Activated T-helper 17 cell treated with anti-CD3 and anti-CD28 coated beads, Interleukin-2, amount 50 U/mL, for 72 hours (primary cell): ENCODE results near the gene TRERF1. TPM values are rescaled to one million over a fixed set of nuclear protein-coding genes. Genes with fewer than 3 reads are reported as not detected.
"Not testable (repeated sequence)": the region's sequence is repeated elsewhere in the genome, so short reads cannot be mapped to it uniquely, and the experiment has no call there.

ENCODE experiments used
- ATAC-seq: fragments of 150-1000 bp; cut with Tn5 transposase; replicated peaks from 2 replicates; pipeline ENCODE4 v1.10.0; 2021; ENCODE audit warnings: mild to moderate bottlenecking, moderate library complexity
- H3K27ac Mint-ChIP-seq: one replicate; pipeline ENCODE4 v1.8.0; 2022; ENCODE audit warnings: mixed read lengths
- H3K27me3 Mint-ChIP-seq: one replicate; pipeline ENCODE4 v1.8.0; 2022; ENCODE audit warnings: mixed read lengths
- H3K36me3 Mint-ChIP-seq: one replicate; pipeline ENCODE4 v1.8.0; 2022; ENCODE audit warnings: low read depth, mild to moderate bottlenecking, mixed read lengths
- H3K4me1 Mint-ChIP-seq: one replicate; pipeline ENCODE4 v1.8.0; 2022; ENCODE audit warnings: mixed read lengths
- H3K4me3 Mint-ChIP-seq: one replicate; pipeline ENCODE4 v1.8.0; 2022; ENCODE audit warnings: mild to moderate bottlenecking, mixed read lengths
- H3K9me3 Mint-ChIP-seq: one replicate; pipeline ENCODE4 v1.8.0; 2022; ENCODE audit warnings: mixed read lengths
- total RNA-seq, 2 donors: library from RNA; stranded (reverse); gene quantifications; one replicate each; pipeline ENCODE4 v1.2.3, GENCODE V29; 2022

Gene TRERF1
- total RNA-seq, 2 donors from 2014 or later = 16.6 to 32.4 TPM

DNA sequence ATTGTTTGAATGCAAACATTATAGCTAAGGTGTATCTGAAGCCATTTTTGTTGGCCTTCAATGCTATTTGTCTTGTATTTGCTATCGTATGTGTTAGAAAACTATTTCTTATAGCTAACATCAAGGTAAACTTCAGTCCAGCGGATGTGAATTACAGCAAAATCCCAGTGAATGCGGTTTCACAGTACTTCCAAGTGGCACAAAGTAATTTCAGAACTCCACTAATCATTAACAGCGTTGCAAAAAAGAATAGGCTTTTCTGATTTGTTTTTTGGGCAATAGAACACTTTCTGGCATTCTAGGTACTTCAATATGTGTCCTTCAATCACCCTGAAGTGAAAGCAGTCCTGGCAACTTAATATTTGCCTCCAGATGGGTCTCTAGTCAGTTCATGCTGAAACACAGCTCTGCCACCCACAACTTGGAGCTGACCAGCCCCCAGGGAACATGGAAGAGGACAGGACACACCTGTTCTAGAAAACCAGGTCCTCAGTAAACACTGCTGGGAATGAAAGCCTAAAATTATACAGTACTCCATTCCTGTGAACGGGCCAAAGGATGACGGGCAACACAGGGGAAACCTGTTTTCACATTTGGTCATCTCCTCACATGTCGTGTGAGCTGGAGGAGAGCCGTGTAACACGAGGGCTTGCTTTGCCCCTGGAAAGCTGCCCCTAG, 224.4 kb downstream of the TRERF1 start:
- peaks cover 6% of the 10 kb centered on the region for H3K4me1 Mint-ChIP-seq
- H3K9me3 Mint-ChIP-seq = no peaks in the 10 kb centered on the region
- no peak for ATAC-seq
- no peaks in the 10 kb centered on the region for H3K27me3 Mint-ChIP-seq
- no peak overlapping the region for H3K4me3 Mint-ChIP-seq
- peaks cover 23% of the 10 kb centered on the region for H3K36me3 Mint-ChIP-seq
- H3K27ac Mint-ChIP-seq = no peak overlapping the region

DNA sequence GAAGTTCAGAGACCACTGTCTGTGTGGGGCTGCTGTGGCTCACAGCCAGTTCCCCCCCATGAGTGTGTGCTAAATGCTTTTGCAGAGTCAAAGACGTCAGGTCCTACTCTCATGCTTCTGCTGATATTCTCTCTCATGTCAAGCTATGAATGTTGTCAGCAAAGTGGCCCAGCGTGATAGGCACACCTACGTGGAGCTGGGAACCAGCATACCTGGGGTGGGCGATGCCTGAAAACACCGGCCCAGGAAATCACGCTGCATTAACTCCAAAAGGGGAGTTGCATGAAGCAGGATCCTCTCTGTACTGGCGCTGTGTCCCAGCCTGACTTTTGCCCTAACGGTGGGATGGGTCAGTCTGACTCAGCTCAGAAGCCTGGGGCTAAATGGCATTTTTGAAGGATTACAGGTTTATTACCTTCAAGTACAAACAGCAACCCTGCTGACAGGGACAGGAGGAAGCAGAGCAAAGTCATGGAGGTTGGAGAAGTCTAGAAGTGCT, 225.0 kb downstream of the TRERF1 start:
- no peak overlapping the region for H3K27ac Mint-ChIP-seq
- no peaks in the 10 kb centered on the region for H3K9me3 Mint-ChIP-seq
- H3K4me3 Mint-ChIP-seq = no peak overlapping the region
- no peak for ATAC-seq
- peaks cover 17% of the 10 kb centered on the region for H3K36me3 Mint-ChIP-seq
- H3K27me3 Mint-ChIP-seq = no peaks in the 10 kb centered on the region
- peaks cover 6% of the 10 kb centered on the region for H3K4me1 Mint-ChIP-seq

GRCh38 chr6:42226161-42226611, 225.5 kb downstream of the TRERF1 start:
- peaks cover 6% of the 10 kb centered on the region for H3K4me1 Mint-ChIP-seq
- no peak overlapping the region for H3K4me3 Mint-ChIP-seq
- peaks cover 17% of the 10 kb centered on the region for H3K36me3 Mint-ChIP-seq
- no peaks in the 10 kb centered on the region for H3K9me3 Mint-ChIP-seq
- H3K27me3 Mint-ChIP-seq = no peaks in the 10 kb centered on the region
- no peak for ATAC-seq
- H3K27ac Mint-ChIP-seq = no peak overlapping the region

DNA sequence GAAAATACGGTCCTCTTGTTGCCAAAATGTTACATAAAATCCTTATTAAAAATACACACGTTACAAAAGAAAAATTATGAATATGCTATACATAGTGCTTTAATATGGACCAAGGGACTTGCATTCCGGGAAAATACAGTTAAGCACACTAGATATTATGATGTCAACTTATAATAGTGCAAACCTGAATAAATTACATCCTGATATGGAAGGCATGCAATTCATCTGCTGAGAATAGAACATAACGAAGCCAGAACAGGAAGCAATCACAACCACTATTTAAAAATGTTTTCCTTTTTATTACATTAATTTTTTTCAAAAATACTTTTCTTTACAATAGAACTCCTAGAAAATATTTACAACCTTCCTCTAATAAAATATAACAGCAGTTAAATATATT, 226.3 kb downstream of the TRERF1 start:
- Mint-ChIP-seq H3K9me3 (no peaks in the 10 kb centered on the region), H3K36me3 (peaks cover 17% of the 10 kb centered on the region), H3K4me1 (peaks cover 10% of the 10 kb centered on the region), H3K27ac (no peak overlapping the region), H3K4me3 (no peak overlapping the region), H3K27me3 (no peaks in the 10 kb centered on the region)
- ATAC-seq = no peak

- Mint-ChIP-seq H3K4me1 (peaks cover 10% of the 10 kb centered on the region), H3K4me3 (peak overlapping the region; percentile 63), H3K27me3 (no peaks in the 10 kb centered on the region), H3K36me3 (peaks cover 17% of the 10 kb centered on the region), H3K27ac (peak overlapping the region; percentile 41), H3K9me3 (no peaks in the 10 kb centered on the region)
- no peak for ATAC-seq
Observed at GRCh38 chr6:42225029-42225339, 226.7 kb downstream of the TRERF1 start.

GRCh38 chr6:42224222-42225028, 227.3 kb downstream of the TRERF1 start:
- Mint-ChIP-seq H3K27ac (peak overlapping the region; percentile 41), H3K4me3 (peak overlapping the region; percentile 63), H3K36me3 (peaks cover 17% of the 10 kb centered on the region), H3K4me1 (peaks cover 10% of the 10 kb centered on the region), H3K27me3 (no peaks in the 10 kb centered on the region), H3K9me3 (no peaks in the 10 kb centered on the region)
- ATAC-seq = peak; percentile 100

- no peak overlapping the region for H3K4me3 Mint-ChIP-seq
- no peaks in the 10 kb centered on the region for H3K27me3 Mint-ChIP-seq
- peaks cover 10% of the 10 kb centered on the region for H3K4me1 Mint-ChIP-seq
- H3K9me3 Mint-ChIP-seq = no peaks in the 10 kb centered on the region
- peaks cover 7% of the 10 kb centered on the region for H3K36me3 Mint-ChIP-seq
- no peak overlapping the region for H3K27ac Mint-ChIP-seq
- no peak for ATAC-seq
Observed at GRCh38 chr6:42222448-42222847, 229.3 kb downstream of the TRERF1 start.

GRCh38 chr6:42221546-42221945, 230.2 kb downstream of the TRERF1 start:
- ATAC-seq = no peak
- Mint-ChIP-seq H3K9me3 (no peaks in the 10 kb centered on the region), H3K4me3 (no peak overlapping the region), H3K4me1 (peaks cover 10% of the 10 kb centered on the region), H3K27me3 (no peaks in the 10 kb centered on the region), H3K36me3 (peaks cover 6% of the 10 kb centered on the region), H3K27ac (peak overlapping the region; percentile 63)

- H3K9me3 Mint-ChIP-seq = no peaks in the 10 kb centered on the region
- peaks cover 10% of the 10 kb centered on the region for H3K4me1 Mint-ChIP-seq
- H3K27ac Mint-ChIP-seq = no peak overlapping the region
- no peak overlapping the region for H3K4me3 Mint-ChIP-seq
- peaks cover 6% of the 10 kb centered on the region for H3K36me3 Mint-ChIP-seq
- ATAC-seq = no peak
- no peaks in the 10 kb centered on the region for H3K27me3 Mint-ChIP-seq
Observed at GRCh38 chr6:42220807-42221206, 230.9 kb downstream of the TRERF1 start.

- peaks cover 28% of the 10 kb centered on the region for H3K36me3 Mint-ChIP-seq
- peaks cover 4% of the 10 kb centered on the region for H3K4me1 Mint-ChIP-seq
- peak; percentile 99 for ATAC-seq
- peak within 1 kb of the TSS; percentile 96 for H3K27ac Mint-ChIP-seq
- H3K9me3 Mint-ChIP-seq = no peaks in the 10 kb centered on the region
- H3K4me3 Mint-ChIP-seq = peak within 1 kb of the TSS; percentile 96
- H3K27me3 Mint-ChIP-seq = no peaks in the 10 kb centered on the region
Observed at GRCh38 chr6:42217519-42218367, 234.0 kb downstream of the TRERF1 start, which contains the start of gene MRPS10. Gene MRPS10 (minus strand): TSS chr6:42217861. CDS start chr6:42217849, 12 bp downstream.

DNA sequence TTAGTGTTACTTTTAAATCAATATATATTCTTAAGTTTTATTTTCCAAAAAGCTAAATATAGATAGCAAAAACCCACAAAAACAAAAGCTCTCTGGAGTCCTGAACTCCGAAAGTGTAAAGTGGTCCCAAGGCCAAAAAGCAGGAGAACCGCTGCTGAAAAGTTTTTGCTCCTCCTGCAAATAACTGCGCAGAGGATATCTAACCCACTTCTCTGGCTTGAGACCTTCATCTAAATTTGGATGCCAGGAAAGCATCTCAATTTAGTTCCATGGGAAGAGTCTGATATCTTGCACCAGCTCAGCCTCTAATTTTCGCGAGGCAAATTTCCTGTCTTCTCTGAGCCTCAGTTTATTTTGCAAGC, 234.6 kb downstream of the TRERF1 start:
- ATAC-seq = no peak
- H3K36me3 Mint-ChIP-seq = peaks cover 34% of the 10 kb centered on the region
- H3K27me3 Mint-ChIP-seq = no peaks in the 10 kb centered on the region
- peaks cover 4% of the 10 kb centered on the region for H3K4me1 Mint-ChIP-seq
- peak overlapping the region; percentile 96 for H3K27ac Mint-ChIP-seq
- peak overlapping the region; percentile 96 for H3K4me3 Mint-ChIP-seq
- H3K9me3 Mint-ChIP-seq = no peaks in the 10 kb centered on the region

GRCh38 chr6:42216495-42216894, 235.2 kb downstream of the TRERF1 start:
- Mint-ChIP-seq H3K36me3 (peaks cover 41% of the 10 kb centered on the region), H3K27ac (peak overlapping the region; percentile 50), H3K4me3 (peak overlapping the region; percentile 96)
- not testable (repeated sequence) for H3K9me3 Mint-ChIP-seq, H3K4me1 Mint-ChIP-seq, H3K27me3 Mint-ChIP-seq, ATAC-seq

DNA sequence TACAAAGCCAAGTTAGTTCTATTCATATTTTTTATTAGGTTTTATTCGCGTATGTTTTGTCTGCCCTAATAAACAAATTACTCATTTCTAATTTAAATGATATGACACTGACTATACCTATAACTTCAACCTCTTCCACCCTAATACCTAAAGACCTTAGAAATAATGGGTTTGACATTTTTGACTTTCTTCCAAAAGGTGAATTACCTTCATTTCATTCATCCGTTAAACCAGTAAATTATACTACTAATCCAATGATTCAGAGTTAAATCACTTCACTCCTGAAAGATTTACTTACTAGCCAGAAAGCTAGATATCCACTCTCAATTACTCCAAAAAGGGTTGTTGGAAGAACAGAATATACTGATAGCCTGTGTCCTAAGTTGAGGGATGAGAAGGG, 239.3 kb downstream of the TRERF1 start:
- ATAC-seq = no peak
- H3K9me3 Mint-ChIP-seq = no peaks in the 10 kb centered on the region
- H3K36me3 Mint-ChIP-seq = peaks cover 76% of the 10 kb centered on the region
- no peak overlapping the region for H3K4me3 Mint-ChIP-seq
- no peaks in the 10 kb centered on the region for H3K27me3 Mint-ChIP-seq
- H3K27ac Mint-ChIP-seq = peak overlapping the region; percentile 10
- H3K4me1 Mint-ChIP-seq = no peaks in the 10 kb centered on the region

DNA sequence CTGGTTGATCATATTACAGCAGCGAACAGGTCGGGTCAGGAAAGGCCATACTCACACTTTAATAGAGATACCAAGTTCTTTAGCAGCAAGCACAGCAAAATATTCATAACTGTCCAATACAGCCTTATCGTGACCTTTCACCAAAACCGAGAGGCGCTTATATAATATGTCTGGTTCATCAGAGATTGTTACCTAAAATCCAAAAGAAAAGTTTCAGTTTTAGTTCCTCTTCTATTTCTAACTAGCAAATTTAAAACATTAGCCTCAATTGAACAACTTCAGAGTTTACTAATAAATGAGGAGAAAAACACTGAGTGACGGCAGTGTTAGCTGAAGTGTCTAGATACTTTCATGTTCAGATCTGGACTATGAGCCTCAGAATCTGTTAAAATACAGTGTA, 240.0 kb downstream of the TRERF1 start:
- Mint-ChIP-seq H3K4me3 (no peak overlapping the region), H3K27ac (no peak overlapping the region), H3K9me3 (no peaks in the 10 kb centered on the region), H3K27me3 (no peaks in the 10 kb centered on the region), H3K36me3 (peaks cover 82% of the 10 kb centered on the region), H3K4me1 (no peaks in the 10 kb centered on the region)
- no peak for ATAC-seq
